ENCODE measurements around the gene SLC48A1. TPM values are rescaled to one million over a fixed set of nuclear protein-coding genes. Genes with fewer than 3 reads are reported as not detected.

The SLC48A1 gene
- polyA plus RNA-seq, 1 of the 3 experiments (the other 2 are of a cell fraction): 7.3 TPM

- POLR2A ChIA-PET: no interaction called here
- no peak for DNase-seq
- peaks cover 20 to 68% of the 10 kb centered on the region in 2 experiments; a peak in 3 of 4 replicates for H3K4me1 ChIP-seq (ENCODE audit: control insufficient read depth in 1 of 2, insufficient read depth in 2 of 2, low read depth in 1 of 2, low read length in 1 of 2)
- H3K27ac ChIP-seq (ENCODE audit: low read depth in 2 of 2, low read length in 1 of 2): no peak overlapping the region
- H3K79me2 ChIP-seq (ENCODE audit: insufficient read depth): no peaks in the 10 kb centered on the region
- CTCF ChIA-PET: interaction anchor here (5.9 to 43.0 kb wide), 4 partner anchors 17 to 98 kb away, joined by 109 to 1294 read pairs (median 366); partner anchors contain the start of genes ENDOU, RAPGEF3 and SLC48A1
- no peak overlapping the region for H3K9ac ChIP-seq
- H3K4me2 ChIP-seq: no peak overlapping the region
- no peak overlapping the region for H2AFZ ChIP-seq (ENCODE audit: low read depth)
- H3K36me3 ChIP-seq (replicated peaks in 1 of 2; ENCODE audit: control insufficient read depth in 1 of 2, insufficient read depth in 2 of 2, low read length in 1 of 2): no peaks in the 10 kb centered on the region
- H3K27me3 ChIP-seq (ENCODE audit: insufficient read depth): no peaks in the 10 kb centered on the region
- no peaks in the 10 kb centered on the region for H3K9me3 ChIP-seq
- no peak overlapping the region for H3K4me3 ChIP-seq (ENCODE audit: low read depth in 2 of 2, low read length in 1 of 2)
- H3K9me2 ChIP-seq: no peaks in the 10 kb centered on the region
- WGBS (ENCODE audit: low lambda C conversion rate): 88% methylated on average over 3 of the region's 3 CpGs
- TF ChIP-seq REST (IDR thresholded peaks at IDR 0.05; ENCODE audit: low read depth, low read length) (no peak), EZH2phosphoT487 (IDR thresholded peaks at IDR 0.05; ENCODE audit: borderline replicate concordance, low read depth) (no peak), NFIC (IDR thresholded peaks at IDR 0.05; ENCODE audit: borderline replicate concordance) (no peak), CTCF (IDR thresholded peaks at IDR 0.05) (no peak), EP300 (IDR thresholded peaks at IDR 0.05; ENCODE audit: borderline replicate concordance in 1 of 2, low read depth in 1 of 2, low read length in 1 of 2) (no peak), TCF12 (IDR thresholded peaks at IDR 0.05) (no peak), MXI1 (IDR thresholded peaks at IDR 0.05; ENCODE audit: low read depth, low read length) (no peak), USF2 (IDR thresholded peaks at IDR 0.05; ENCODE audit: borderline replicate concordance, low read depth, low read length) (no peak), IRF3 (IDR thresholded peaks at IDR 0.05; ENCODE audit: low read depth, low read length) (no peak)
- no peaks in the 10 kb centered on the region for H4K20me1 ChIP-seq (ENCODE audit: insufficient read depth)
- H3F3A ChIP-seq (replicated peaks; ENCODE audit: insufficient read depth): no peaks in the 10 kb centered on the region
Observed at GRCh38 chr12:47739297-47739696, 33.7 kb upstream of the SLC48A1 start.

Data from SK-N-SH (cell line).